Measurements from ENCODE around the gene ACTG1. TPM values are rescaled to one million over a fixed set of nuclear protein-coding genes. Genes with fewer than 3 reads are reported as not detected.

Gene ACTG1
- total and polyA plus RNA-seq, 2 of the 13 experiments (the other 11 are each of a cell fraction or from before 2014, with no cell fraction given): 973 to 1,138 TPM

DNA sequence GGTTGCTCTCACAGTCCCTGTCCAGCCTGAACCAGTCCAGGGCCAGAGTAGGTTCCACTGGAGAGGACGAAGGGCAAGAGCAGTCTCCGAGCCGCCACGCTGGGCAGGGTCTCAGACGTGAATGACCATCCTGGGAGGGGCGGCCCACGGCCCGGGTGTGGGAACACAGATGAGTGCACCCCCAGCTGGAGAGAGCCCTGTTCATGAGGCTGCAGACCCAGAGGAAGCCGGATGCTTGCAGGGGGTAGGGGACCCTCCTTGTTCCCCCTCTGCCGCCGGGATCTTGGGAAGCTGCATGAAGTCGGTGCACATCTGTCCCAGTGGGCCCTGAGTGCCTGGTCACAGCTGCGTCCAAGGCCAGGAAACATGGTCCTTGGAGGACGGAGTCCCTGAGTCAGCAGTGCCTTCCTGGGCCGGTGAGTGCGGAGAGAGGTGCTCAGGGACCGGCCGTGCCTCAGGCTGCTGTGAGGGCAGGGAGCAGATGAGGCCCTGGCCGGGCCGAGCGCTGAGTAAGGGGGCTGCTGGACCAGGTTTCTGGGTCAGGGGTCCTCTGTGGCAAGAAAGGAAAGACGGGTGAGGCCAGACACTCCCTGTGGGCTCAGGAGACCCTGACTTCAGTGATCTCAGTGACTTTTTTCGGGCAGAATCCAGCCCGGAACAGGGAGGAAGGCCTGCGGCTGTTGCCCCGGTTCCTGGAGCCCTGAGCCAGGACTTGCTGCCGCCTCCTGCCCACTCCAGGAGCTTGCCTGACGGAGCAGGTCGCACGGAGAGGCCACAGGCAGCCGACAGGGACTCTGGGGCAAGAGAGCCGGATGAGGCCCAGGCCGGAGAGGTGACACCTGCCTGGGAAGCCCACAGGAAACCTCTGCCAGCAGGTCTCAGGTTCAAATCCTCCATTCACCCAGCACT, 45.8 kb downstream of the ACTG1 start (continued):
- TF ChIP-seq, protein P1, sequence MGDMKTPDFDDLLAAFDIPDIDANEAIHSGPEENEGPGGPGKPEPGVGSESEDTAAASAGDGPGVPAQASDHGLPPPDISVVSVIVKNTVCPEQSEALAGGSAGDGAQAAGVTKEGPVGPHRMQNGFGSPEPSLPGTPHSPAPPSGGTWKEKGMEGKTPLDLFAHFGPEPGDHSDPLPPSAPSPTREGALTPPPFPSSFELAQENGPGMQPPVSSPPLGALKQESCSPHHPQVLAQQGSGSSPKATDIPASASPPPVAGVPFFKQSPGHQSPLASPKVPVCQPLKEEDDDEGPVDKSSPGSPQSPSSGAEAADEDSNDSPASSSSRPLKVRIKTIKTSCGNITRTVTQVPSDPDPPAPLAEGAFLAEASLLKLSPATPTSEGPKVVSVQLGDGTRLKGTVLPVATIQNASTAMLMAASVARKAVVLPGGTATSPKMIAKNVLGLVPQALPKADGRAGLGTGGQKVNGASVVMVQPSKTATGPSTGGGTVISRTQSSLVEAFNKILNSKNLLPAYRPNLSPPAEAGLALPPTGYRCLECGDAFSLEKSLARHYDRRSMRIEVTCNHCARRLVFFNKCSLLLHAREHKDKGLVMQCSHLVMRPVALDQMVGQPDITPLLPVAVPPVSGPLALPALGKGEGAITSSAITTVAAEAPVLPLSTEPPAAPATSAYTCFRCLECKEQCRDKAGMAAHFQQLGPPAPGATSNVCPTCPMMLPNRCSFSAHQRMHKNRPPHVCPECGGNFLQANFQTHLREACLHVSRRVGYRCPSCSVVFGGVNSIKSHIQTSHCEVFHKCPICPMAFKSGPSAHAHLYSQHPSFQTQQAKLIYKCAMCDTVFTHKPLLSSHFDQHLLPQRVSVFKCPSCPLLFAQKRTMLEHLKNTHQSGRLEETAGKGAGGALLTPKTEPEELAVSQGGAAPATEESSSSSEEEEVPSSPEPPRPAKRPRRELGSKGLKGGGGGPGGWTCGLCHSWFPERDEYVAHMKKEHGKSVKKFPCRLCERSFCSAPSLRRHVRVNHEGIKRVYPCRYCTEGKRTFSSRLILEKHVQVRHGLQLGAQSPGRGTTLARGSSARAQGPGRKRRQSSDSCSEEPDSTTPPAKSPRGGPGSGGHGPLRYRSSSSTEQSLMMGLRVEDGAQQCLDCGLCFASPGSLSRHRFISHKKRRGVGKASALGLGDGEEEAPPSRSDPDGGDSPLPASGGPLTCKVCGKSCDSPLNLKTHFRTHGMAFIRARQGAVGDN (CRISPR knock-in tag; IDR thresholded peaks at IDR 0.05): peak; percentile 76
- TF ChIP-seq ZNF292 (CRISPR knock-in tag; IDR thresholded peaks at IDR 0.05; ENCODE audit: borderline replicate concordance, low read depth) (0 out of 2 replicates have a peak, but pooled peaks have one; percentile 40), NFIC (IDR thresholded peaks at IDR 0.05; ENCODE audit: low read length) (no peak), SNRNP70 (IDR thresholded peaks at IDR 0.05; ENCODE audit: low read depth, low read length) (no peak), MZF1 (CRISPR knock-in tag; IDR thresholded peaks at IDR 0.05; ENCODE audit: borderline replicate concordance) (no peak), ONECUT2 (CRISPR knock-in tag; IDR thresholded peaks at IDR 0.05) (no peak), ZNF614 (CRISPR knock-in tag; IDR thresholded peaks at IDR 0.05; ENCODE audit: borderline replicate concordance) (0 out of 2 replicates have a peak, but pooled peaks have one; percentile 15), SNAI1 (CRISPR knock-in tag; IDR thresholded peaks at IDR 0.05; ENCODE audit: borderline replicate concordance) (no peak), FOXC1 (CRISPR knock-in tag; IDR thresholded peaks at IDR 0.05; ENCODE audit: borderline replicate concordance) (no peak), SYNCRIP (IDR thresholded peaks at IDR 0.05; ENCODE audit: insufficient read depth, low read depth, low read length) (no peak), RBM22 (optimal IDR thresholded peaks at IDR 0.05; ENCODE audit: low read length) (no peak), NFIB (CRISPR knock-in tag; IDR thresholded peaks at IDR 0.05; ENCODE audit: borderline replicate concordance) (no peak), ZNF776 (CRISPR knock-in tag; IDR thresholded peaks at IDR 0.05) (no peak), NR2C2 (CRISPR knock-in tag; IDR thresholded peaks at IDR 0.05; ENCODE audit: borderline replicate concordance) (no peak), ZFY (CRISPR knock-in tag; IDR thresholded peaks at IDR 0.05) (peak; percentile 74)
- TF ChIP-seq, protein P2, sequence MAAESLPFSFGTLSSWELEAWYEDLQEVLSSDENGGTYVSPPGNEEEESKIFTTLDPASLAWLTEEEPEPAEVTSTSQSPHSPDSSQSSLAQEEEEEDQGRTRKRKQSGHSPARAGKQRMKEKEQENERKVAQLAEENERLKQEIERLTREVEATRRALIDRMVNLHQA (CRISPR knock-in tag; IDR thresholded peaks at IDR 0.05): no peak
- TF ChIP-seq, protein P3, sequence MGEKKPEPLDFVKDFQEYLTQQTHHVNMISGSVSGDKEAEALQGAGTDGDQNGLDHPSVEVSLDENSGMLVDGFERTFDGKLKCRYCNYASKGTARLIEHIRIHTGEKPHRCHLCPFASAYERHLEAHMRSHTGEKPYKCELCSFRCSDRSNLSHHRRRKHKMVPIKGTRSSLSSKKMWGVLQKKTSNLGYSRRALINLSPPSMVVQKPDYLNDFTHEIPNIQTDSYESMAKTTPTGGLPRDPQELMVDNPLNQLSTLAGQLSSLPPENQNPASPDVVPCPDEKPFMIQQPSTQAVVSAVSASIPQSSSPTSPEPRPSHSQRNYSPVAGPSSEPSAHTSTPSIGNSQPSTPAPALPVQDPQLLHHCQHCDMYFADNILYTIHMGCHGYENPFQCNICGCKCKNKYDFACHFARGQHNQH (CRISPR knock-in tag; IDR thresholded peaks at IDR 0.05): no peak
